NCI-H187 treated with DMSO at 0.1 percent for 48 hours (cell line): ENCODE measurements around the gene SEMA3F.

ENCODE experiments used
- DNase-seq: peaks from one replicate; lab custom pipeline; 2025; lab: John Stamatoyannopoulos, UW

Gene SEMA3F

GRCh38 chr3:50132421-50133282, 22.5 kb upstream of the SEMA3F start:
- no peak for DNase-seq

- no peak for DNase-seq
These were observed 21.9 kb upstream of the SEMA3F start for GRCh38 chr3:50133283-50133615.

GRCh38 chr3:50134367-50134766, 20.8 kb upstream of the SEMA3F start:
- DNase-seq, result no peak

- DNase-seq, result no peak
These were observed 19.2 kb upstream of the SEMA3F start for GRCh38 chr3:50135964-50136363.

- no peak for DNase-seq
These were observed 18.3 kb upstream of the SEMA3F start for GRCh38 chr3:50136714-50137405.

GRCh38 chr3:50137531-50137930, 17.6 kb upstream of the SEMA3F start:
- DNase-seq, result no peak

- DNase-seq, result no peak
These were observed 16.6 kb upstream of the SEMA3F start for GRCh38 chr3:50138266-50139200.

- no peak for DNase-seq
These were observed 15.8 kb upstream of the SEMA3F start for GRCh38 chr3:50139308-50139707.

- no peak for DNase-seq
These were observed 15.3 kb upstream of the SEMA3F start for GRCh38 chr3:50139718-50140423.

GRCh38 chr3:50140990-50141389, 14.1 kb upstream of the SEMA3F start:
- DNase-seq, result no peak

- no peak for DNase-seq
These were observed 8.7 kb upstream of the SEMA3F start for GRCh38 chr3:50146316-50146901.

- no peak for DNase-seq
These were observed 8.1 kb upstream of the SEMA3F start for GRCh38 chr3:50147016-50147415.

GRCh38 chr3:50147447-50147846, 7.7 kb upstream of the SEMA3F start:
- DNase-seq, result no peak

GRCh38 chr3:50147861-50148260, 7.3 kb upstream of the SEMA3F start:
- no peak for DNase-seq

- no peak for DNase-seq
These were observed 4.7 kb upstream of the SEMA3F start for GRCh38 chr3:50150404-50150750.

GRCh38 chr3:50150863-50151686, 4.0 kb upstream of the SEMA3F start:
- no peak for DNase-seq

- DNase-seq, result no peak
These were observed 3.4 kb upstream of the SEMA3F start for GRCh38 chr3:50151728-50152127.

- DNase-seq, result no peak
These were observed 1.2 kb upstream of the SEMA3F start for GRCh38 chr3:50153782-50154475.

- DNase-seq, result no peak
These were observed 666 bp upstream of the SEMA3F start for GRCh38 chr3:50154476-50154839.

GRCh38 chr3:50155491-50155878, 361 bp downstream of the SEMA3F start:
- DNase-seq, result no peak
